GM18870 (cell line): Measurements from ENCODE around the gene PRICKLE1.

Experiments
- ATAC-seq: cut with Tn5 transposase; IDR thresholded peaks from one replicate; pipeline ENCODE4 v1.9.1; 2021; ENCODE audit warnings: moderate library complexity; ENCODE audit not compliant: unreplicated experiment

Gene PRICKLE1

GRCh38 chr12:42496886-42497285 lies 92.7 kb downstream of the PRICKLE1 start:
- ATAC-seq = no peak

GRCh38 chr12:42495244-42495643 lies 94.3 kb downstream of the PRICKLE1 start:
- ATAC-seq = no peak

GRCh38 chr12:42492267-42492666 lies 97.3 kb downstream of the PRICKLE1 start:
- no peak for ATAC-seq

- ATAC-seq = no peak
Measured at GRCh38 chr12:42490261-42490842, 99.2 kb downstream of the PRICKLE1 start.

GRCh38 chr12:42486407-42486806 lies 103.1 kb downstream of the PRICKLE1 start:
- ATAC-seq = no peak

GRCh38 chr12:42485823-42486222 lies 103.7 kb downstream of the PRICKLE1 start:
- no peak for ATAC-seq

GRCh38 chr12:42484996-42485395 lies 104.5 kb downstream of the PRICKLE1 start:
- ATAC-seq = no peak

- peak; percentile 10 for ATAC-seq
Measured at GRCh38 chr12:42483521-42483790, 106.1 kb downstream of the PRICKLE1 start.

- peak; percentile 49 for ATAC-seq
Measured at GRCh38 chr12:42482748-42483520, 106.6 kb downstream of the PRICKLE1 start.

GRCh38 chr12:42482041-42482747 lies 107.4 kb downstream of the PRICKLE1 start:
- ATAC-seq = no peak

GRCh38 chr12:42481368-42481767 lies 108.2 kb downstream of the PRICKLE1 start:
- no peak for ATAC-seq

GRCh38 chr12:42477941-42478340 lies 111.6 kb downstream of the PRICKLE1 start:
- ATAC-seq = no peak

GRCh38 chr12:42475106-42475505 lies 114.4 kb downstream of the PRICKLE1 start:
- peak; percentile 35 for ATAC-seq

- ATAC-seq = no peak
Measured at GRCh38 chr12:42474391-42474790, 115.2 kb downstream of the PRICKLE1 start.

GRCh38 chr12:42473561-42473960 lies 116.0 kb downstream of the PRICKLE1 start:
- ATAC-seq = no peak

- no peak for ATAC-seq
Measured at GRCh38 chr12:42473130-42473529, 116.4 kb downstream of the PRICKLE1 start.

GRCh38 chr12:42472376-42472775 lies 117.2 kb downstream of the PRICKLE1 start:
- ATAC-seq = no peak

GRCh38 chr12:42469355-42470175 lies 120.0 kb downstream of the PRICKLE1 start:
- ATAC-seq = peak; percentile 97

GRCh38 chr12:42468921-42469320 lies 120.6 kb downstream of the PRICKLE1 start:
- peak; percentile 2 for ATAC-seq

- ATAC-seq = no peak
Measured at GRCh38 chr12:42468341-42468821, 121.2 kb downstream of the PRICKLE1 start.

GRCh38 chr12:42463671-42464070 lies 125.9 kb downstream of the PRICKLE1 start:
- no peak for ATAC-seq
